HEK293 (cell line): Measurements from ENCODE around the gene CYB5R4.

ENCODE experiments used
- CTCF ChIA-PET: fragments of 350-600 bp; formaldehyde crosslinking; extraction: SDS; loops from one replicate; lab custom pipeline; 2021; ENCODE audit warnings: antibody characterized with exemption; lab: Yijun Ruan, JAX
- POLR2A ChIA-PET: fragments of 300-600 bp; formaldehyde crosslinking; extraction: SDS; loops from one replicate; lab custom pipeline; 2020; ENCODE audit warnings: antibody characterized with exemption, inconsistent platforms; lab: Yijun Ruan, JAX
- H3K27ac ChIP-seq: fragments of 200-500 bp; sonication (Bioruptor generic); 2 replicates; pipeline ENCODE4 v1.5.1; 2014; ENCODE audit warnings: low read depth, low read length, control low read depth, inconsistent platforms; ENCODE audit errors: extremely low read depth
- H3K36me3 ChIP-seq, 2 experiments: fragments of 200-500 bp in 1 of 2; sonication (Bioruptor generic) in 1 of 2; 1 replicate in 1 of 2; 2 replicates in 1 of 2; pipeline ENCODE4 v1.5.1; 2014 to 2017; ENCODE audit warnings: inconsistent platforms in 2 of 2, low read length in 2 of 2; ENCODE audit not compliant: control insufficient read depth in 2 of 2, insufficient read depth in 1 of 2
- H3K4me1 ChIP-seq: fragments of 200-500 bp; sonication (Bioruptor generic); 2 replicates; pipeline ENCODE4 v1.5.1; 2014; ENCODE audit warnings: mild to moderate bottlenecking, low read length, inconsistent platforms; ENCODE audit not compliant: control insufficient read depth, insufficient read depth
- H3K4me3 ChIP-seq: 2 replicates; pipeline ENCODE4 v1.5.1; 2011; ENCODE audit warnings: low read depth, mild to moderate bottlenecking, control low read depth, low read length, moderate library complexity
- H3K9me3 ChIP-seq: fragments of 200-500 bp; sonication (Bioruptor generic); 2 replicates; pipeline ENCODE4 v1.5.1; 2014; ENCODE audit warnings: low read depth, low read length, inconsistent platforms; ENCODE audit not compliant: control insufficient read depth, insufficient read depth
- BCL11B ChIP-seq: fragments of 450-650 bp; formaldehyde crosslinking; IDR thresholded peaks from 2 replicates; pipeline ENCODE4 v1.5.1; 2016; ENCODE audit warnings: low read depth, missing biosample characterization, missing genetic modification characterization
- HOXC10 ChIP-seq: sonication (generic); formaldehyde crosslinking; IDR thresholded peaks from 2 replicates; pipeline ENCODE4 v1.8.1; 2023; ENCODE audit warnings: mild to moderate bottlenecking, missing genetic modification reagents
- KLF10 ChIP-seq: fragments of 450-650 bp; IDR thresholded peaks from 2 replicates; pipeline ENCODE4 v1.5.1; 2018; ENCODE audit warnings: missing biosample characterization, mild to moderate bottlenecking, missing genetic modification characterization
- KLF8 ChIP-seq: fragments of 450-650 bp; formaldehyde crosslinking; IDR thresholded peaks from 2 replicates; pipeline ENCODE4 v1.5.1; 2016; ENCODE audit warnings: missing biosample characterization, missing genetic modification characterization
- RBAK ChIP-seq: fragments of 450-650 bp; formaldehyde crosslinking; IDR thresholded peaks from 2 replicates; pipeline ENCODE4 v1.5.1; 2016; ENCODE audit warnings: missing biosample characterization, missing genetic modification characterization
- REST ChIP-seq: fragments of 450-650 bp; formaldehyde crosslinking; IDR thresholded peaks from 2 replicates; pipeline ENCODE4 v1.5.1; 2016; ENCODE audit warnings: missing biosample characterization, missing genetic modification characterization
- ZBTB1 ChIP-seq: fragments of 450-650 bp; formaldehyde crosslinking; IDR thresholded peaks from 2 replicates; pipeline ENCODE4 v1.5.1; 2016; ENCODE audit warnings: missing biosample characterization, missing genetic modification characterization
- ZFHX2 ChIP-seq: fragments of 450-650 bp; formaldehyde crosslinking; conservative IDR thresholded peaks from 2 replicates; pipeline ENCODE4 v1.5.1; 2016; ENCODE audit warnings: missing biosample characterization, missing genetic modification characterization
- ZNF112 ChIP-seq: fragments of 450-650 bp; formaldehyde crosslinking; IDR thresholded peaks from 2 replicates; pipeline ENCODE4 v1.5.0; 2017; ENCODE audit warnings: missing biosample characterization, missing genetic modification characterization
- ZNF138 ChIP-seq: fragments of 450-650 bp; formaldehyde crosslinking; IDR thresholded peaks from 2 replicates; pipeline ENCODE4 v1.5.1; 2016; ENCODE audit warnings: missing biosample characterization, missing genetic modification characterization, borderline replicate concordance
- ZNF140 ChIP-seq: fragments of 450-650 bp; formaldehyde crosslinking; IDR thresholded peaks from 2 replicates; pipeline ENCODE4 v1.5.1; 2016; ENCODE audit warnings: missing biosample characterization, missing genetic modification characterization
- ZNF248 ChIP-seq: fragments of 450-650 bp; formaldehyde crosslinking; IDR thresholded peaks from 2 replicates; pipeline ENCODE4 v1.5.1; 2017; ENCODE audit warnings: missing biosample characterization, missing genetic modification characterization
- ZNF292 ChIP-seq: fragments of 450-650 bp; formaldehyde crosslinking; IDR thresholded peaks from 2 replicates; pipeline ENCODE4 v1.5.1; 2016; ENCODE audit warnings: low read depth, missing biosample characterization, missing genetic modification characterization, borderline replicate concordance
- ZNF335 ChIP-seq: fragments of 450-650 bp; formaldehyde crosslinking; conservative IDR thresholded peaks from 2 replicates; pipeline ENCODE4 v1.5.1; 2016; ENCODE audit warnings: missing biosample characterization, missing genetic modification characterization
- ZNF37A ChIP-seq: fragments of 450-650 bp; IDR thresholded peaks from 2 replicates; pipeline ENCODE4 v1.5.1; 2018; ENCODE audit warnings: missing biosample characterization, missing genetic modification characterization
- ZNF513 ChIP-seq: fragments of 450-650 bp; IDR thresholded peaks from 2 replicates; pipeline ENCODE4 v1.5.1; 2018; ENCODE audit warnings: missing biosample characterization, missing genetic modification characterization
- ZNF521 ChIP-seq: fragments of 450-650 bp; formaldehyde crosslinking; IDR thresholded peaks from 2 replicates; pipeline ENCODE4 v1.5.1; 2017; ENCODE audit warnings: missing biosample characterization, mild to moderate bottlenecking, missing genetic modification characterization
- ZNF580 ChIP-seq: fragments of 450-650 bp; formaldehyde crosslinking; IDR thresholded peaks from 2 replicates; pipeline ENCODE4 v1.5.1; 2016; ENCODE audit warnings: missing biosample characterization, missing genetic modification characterization
- ZNF585B ChIP-seq: fragments of 450-650 bp; formaldehyde crosslinking; IDR thresholded peaks from 2 replicates; pipeline ENCODE4 v1.5.1; 2016; ENCODE audit warnings: missing biosample characterization, missing genetic modification characterization
- ZNF626 ChIP-seq: fragments of 450-650 bp; sonication (Bioruptor Pico); formaldehyde crosslinking; IDR thresholded peaks from 2 replicates; pipeline ENCODE4 v1.5.1; 2018; ENCODE audit warnings: missing biosample characterization, missing genetic modification characterization, inconsistent platforms
- ZNF629 ChIP-seq: fragments of 450-650 bp; formaldehyde crosslinking; IDR thresholded peaks from 2 replicates; pipeline ENCODE4 v1.5.1; 2017; ENCODE audit warnings: missing biosample characterization, missing genetic modification characterization
- ZNF658 ChIP-seq: fragments of 450-650 bp; formaldehyde crosslinking; IDR thresholded peaks from 2 replicates; pipeline ENCODE4; 2016; ENCODE audit warnings: missing biosample characterization, missing genetic modification characterization
- ZNF747 ChIP-seq: fragments of 450-650 bp; formaldehyde crosslinking; IDR thresholded peaks from 2 replicates; pipeline ENCODE4 v1.5.1; 2016; ENCODE audit warnings: missing biosample characterization, missing genetic modification characterization
- ZNF776 ChIP-seq: fragments of 450-650 bp; formaldehyde crosslinking; IDR thresholded peaks from 2 replicates; pipeline ENCODE4 v1.5.0; 2017; ENCODE audit warnings: missing biosample characterization, missing genetic modification characterization, borderline replicate concordance
- ZNF792 ChIP-seq: fragments of 450-650 bp; formaldehyde crosslinking; IDR thresholded peaks from 2 replicates; pipeline ENCODE4 v1.5.1; 2016; ENCODE audit warnings: missing biosample characterization, missing genetic modification characterization

CYB5R4 gene

GRCh38 chr6:83849610-83850009, 9.9 kb upstream of the CYB5R4 start:
- H3K27ac ChIP-seq, result no peak overlapping the region
- H3K4me1 ChIP-seq, result no peaks in the 10 kb centered on the region; the same call in 1 of the 2 replicates
- ChIA-PET POLR2A (no interaction called here), CTCF (no interaction called here)
- no peak overlapping the region for H3K4me3 ChIP-seq
- H3K9me3 ChIP-seq, result no peaks in the 10 kb centered on the region
- no peaks in the 10 kb centered on the region for H3K36me3 ChIP-seq
- TF ChIP-seq ZBTB1, result no peak
- TF ChIP-seq ZNF248, result no peak
- TF ChIP-seq REST (tag by site-specific recombination), result peak; percentile 96
- no peak for TF ChIP-seq ZNF629 (tag by site-specific recombination)
- no peak for TF ChIP-seq ZNF513 (tag by site-specific recombination)
- no peak for TF ChIP-seq ZNF658 (tag by site-specific recombination)
- no peak for TF ChIP-seq ZNF521
- TF ChIP-seq ZNF112 (tag by site-specific recombination), result no peak

- H3K27ac ChIP-seq, result no peak overlapping the region
- peak overlapping the region; percentile 45 for H3K4me3 ChIP-seq
- H3K4me1 ChIP-seq, result no peaks in the 10 kb centered on the region; the same call in 1 of the 2 replicates
- TF ChIP-seq ZNF626 (tag by site-specific recombination) (0 out of 2 replicates have a peak, but pooled peaks have one; percentile 6), ZNF776 (tag by site-specific recombination) (no peak), ZNF335 (tag by site-specific recombination) (no peak)
- TF ChIP-seq, all 188 proteins: peak for 1
- Histone ChIP-seq H3K36me3 (no peaks in the 10 kb centered on the region), H3K9me3 (no peaks in the 10 kb centered on the region)
- ChIA-PET POLR2A (interaction anchor here (1.2 kb wide), 1 partner anchor 237 kb away, joined by 3 read pairs; no protein-coding TSS in a partner anchor), CTCF (interaction anchor here (0.8 to 1.4 kb wide), 5 partner anchors 9 to 786 kb away, joined by 3 to 4 read pairs (median 3); no protein-coding TSS in a partner anchor)
Observed at GRCh38 chr6:83852528-83853177, 6.8 kb upstream of the CYB5R4 start.

- ChIA-PET POLR2A (interaction anchor here (1.2 kb wide), 1 partner anchor 238 kb away, joined by 3 read pairs; no protein-coding TSS in a partner anchor), CTCF (interaction anchor here (0.8 to 1.4 kb wide), 2 partner anchors 8 to 212 kb away, joined by 4 read pairs; no protein-coding TSS in a partner anchor)
- no peak within 1 kb of the TSS; the same call in 1 of the 2 replicates for H3K27ac ChIP-seq
- TF ChIP-seq ZFHX2 (peak; percentile 92), ZNF580 (tag by site-specific recombination) (peak; percentile 39; the same call in 1 of the 2 replicates), HOXC10 (CRISPR knock-in tag) (no peak), ZNF792 (tag by site-specific recombination) (peak; percentile 83; the same call in 1 of the 2 replicates), ZNF292 (tag by site-specific recombination) (no peak), ZNF776 (tag by site-specific recombination) (no peak), ZNF585B (tag by site-specific recombination) (no peak), KLF10 (tag by site-specific recombination) (no peak), ZNF140 (tag by site-specific recombination) (no peak), RBAK (tag by site-specific recombination) (no peak), ZNF747 (no peak), BCL11B (tag by site-specific recombination) (no peak), ZNF138 (tag by site-specific recombination) (no peak), KLF8 (peak; percentile 66; the same call in 1 of the 2 replicates), ZNF37A (no peak)
Observed at GRCh38 chr6:83853178-83854000, 6.1 kb upstream of the CYB5R4 start, which contains the start of gene RIPPLY2. TSS of gene RIPPLY2 (plus strand) at chr6:83853360. CDS start at chr6:83853417, 57 bp downstream.

More at GRCh38 chr6:83853178-83854000, 6.1 kb upstream of the CYB5R4 start, which contains the start of gene RIPPLY2:
- Histone ChIP-seq H3K36me3 (no peaks in the 10 kb centered on the region), H3K4me1 (no peaks in the 10 kb centered on the region; the same call in 1 of the 2 replicates), H3K4me3 (peak within 1 kb of the TSS; percentile 45), H3K9me3 (no peaks in the 10 kb centered on the region)
